ENCODE measurements around the gene TTLL12.

The TTLL12 gene

GRCh38 chr22:43181321-43182076 is 5.4 kb downstream of the TTLL12 start:
- DNase-seq (ENCODE audit: low read depth): no peak
- TF ChIP-seq CTCF (IDR thresholded peaks at IDR 0.05; ENCODE audit: insufficient read depth, low read depth, low read length, missing control alignments): no peak
- H3K4me3 ChIP-seq (ENCODE audit: low read length): no peak overlapping the region

- no peak overlapping the region for H3K4me3 ChIP-seq (ENCODE audit: low read length)
- TF ChIP-seq CTCF (IDR thresholded peaks at IDR 0.05; ENCODE audit: insufficient read depth, low read depth, low read length, missing control alignments): no peak
- DNase-seq (ENCODE audit: low read depth): no peak
These were observed 6.3 kb downstream of the TTLL12 start for GRCh38 chr22:43180670-43181069.

- DNase-seq (ENCODE audit: low read depth): no peak
- no peak for TF ChIP-seq CTCF (IDR thresholded peaks at IDR 0.05; ENCODE audit: insufficient read depth, low read depth, low read length, missing control alignments)
- no peak overlapping the region for H3K4me3 ChIP-seq (ENCODE audit: low read length)
These were observed 7.1 kb downstream of the TTLL12 start for GRCh38 chr22:43179911-43180195.

GRCh38 chr22:43179146-43179910 is 7.6 kb downstream of the TTLL12 start:
- no peak for TF ChIP-seq CTCF (IDR thresholded peaks at IDR 0.05; ENCODE audit: insufficient read depth, low read depth, low read length, missing control alignments)
- no peak overlapping the region for H3K4me3 ChIP-seq (ENCODE audit: low read length)
- no peak for DNase-seq (ENCODE audit: low read depth)

GRCh38 chr22:43177479-43177878 is 9.5 kb downstream of the TTLL12 start:
- no peak overlapping the region for H3K4me3 ChIP-seq (ENCODE audit: low read length)
- DNase-seq (ENCODE audit: low read depth): no peak
- TF ChIP-seq CTCF (IDR thresholded peaks at IDR 0.05; ENCODE audit: insufficient read depth, low read depth, low read length, missing control alignments): no peak

- DNase-seq (ENCODE audit: low read depth): no peak
- no peak for TF ChIP-seq CTCF (IDR thresholded peaks at IDR 0.05; ENCODE audit: insufficient read depth, low read depth, low read length, missing control alignments)
- no peak overlapping the region for H3K4me3 ChIP-seq (ENCODE audit: low read length)
These were observed 10.8 kb downstream of the TTLL12 start for GRCh38 chr22:43176090-43176489.

All from epithelial cell of esophagus (primary cell).